Neural progenitor cell (in vitro differentiated cells): ENCODE data around the gene CXCL5. TPM values are rescaled to one million over a fixed set of nuclear protein-coding genes. Genes with fewer than 3 reads are reported as not detected.

ENCODE experiments used
- DNase-seq: peaks from one replicate; pipeline ENCODE4 v3.0.0-alpha.2; 2016; ENCODE audit warnings: low spot score
- H2AFZ ChIP-seq: fragments of 200-600 bp; sonication (generic); replicated peaks from 2 replicates; pipeline ENCODE4 v1.6.1; 2016; ENCODE audit warnings: antibody characterized with exemption
- H3F3A ChIP-seq: fragments of 200-600 bp; sonication (generic); 2 replicates; pipeline ENCODE4 v1.6.1; 2016; ENCODE audit warnings: antibody characterized with exemption, low read depth
- H3K27ac ChIP-seq: fragments of 200-600 bp; sonication (generic); 2 replicates; pipeline ENCODE4 v1.5.1; 2016; ENCODE audit warnings: mild to moderate bottlenecking
- H3K27me3 ChIP-seq: fragments of 200-600 bp; sonication (generic); 2 replicates; pipeline ENCODE4 v1.6.1; 2016; ENCODE audit warnings: mild to moderate bottlenecking, moderate library complexity
- H3K36me3 ChIP-seq: fragments of 200-600 bp; sonication (generic); 2 replicates; pipeline ENCODE4 v1.5.1; 2016
- H3K4me1 ChIP-seq: fragments of 200-600 bp; sonication (generic); 2 replicates; pipeline ENCODE4 v1.6.1; 2016; ENCODE audit warnings: mixed run types
- H3K4me2 ChIP-seq: fragments of 200-600 bp; sonication (generic); 2 replicates; pipeline ENCODE4 v1.6.1; 2016
- H3K4me3 ChIP-seq: fragments of 200-600 bp; sonication (generic); 2 replicates; pipeline ENCODE4 v1.5.1; 2016
- H3K79me2 ChIP-seq: fragments of 200-600 bp; sonication (generic); 2 replicates; pipeline ENCODE4 v1.6.1; 2016; ENCODE audit warnings: low read depth
- H3K9ac ChIP-seq: fragments of 200-600 bp; sonication (generic); 2 replicates; pipeline ENCODE4 v1.6.1; 2016
- H3K9me3 ChIP-seq: fragments of 200-600 bp; sonication (generic); 2 replicates; pipeline ENCODE4 v1.5.1; 2016; ENCODE audit warnings: low read depth
- H4K20me1 ChIP-seq: fragments of 200-600 bp; sonication (generic); 2 replicates; pipeline ENCODE4 v1.6.1; 2016; ENCODE audit warnings: low read depth
- H3K27ac Mint-ChIP-seq: 3 replicates; pipeline ENCODE4 v1.8.0; 2021; ENCODE audit warnings: mixed read lengths
- H3K27me3 Mint-ChIP-seq: 2 replicates; pipeline ENCODE4 v1.8.0; 2022; ENCODE audit warnings: low read depth, mild to moderate bottlenecking, inconsistent platforms, moderate library complexity, mixed read lengths; ENCODE audit not compliant: insufficient read depth
- H3K36me3 Mint-ChIP-seq: 3 replicates; pipeline ENCODE4 v1.8.0; 2021; ENCODE audit warnings: mixed read lengths
- H3K4me1 Mint-ChIP-seq: 3 replicates; pipeline ENCODE4 v1.8.0; 2021; ENCODE audit warnings: mixed read lengths
- H3K4me3 Mint-ChIP-seq: 3 replicates; pipeline ENCODE4 v1.8.0; 2021; ENCODE audit warnings: mild to moderate bottlenecking, moderate library complexity, mixed read lengths
- H3K9me3 Mint-ChIP-seq: 3 replicates; pipeline ENCODE4 v1.8.0; 2020; ENCODE audit warnings: mixed read lengths
- CTCF ChIP-seq: fragments of 200-600 bp; sonication (generic); IDR thresholded peaks from 2 replicates; pipeline ENCODE4 v1.5.1; 2017; ENCODE audit warnings: antibody characterized with exemption, mild to moderate bottlenecking
- EZH2 ChIP-seq: fragments of 200-600 bp; sonication (generic); IDR thresholded peaks from 2 replicates; pipeline ENCODE4 v1.6.1; 2017; ENCODE audit warnings: antibody characterized with exemption, mild to moderate bottlenecking, moderate library complexity
- EZH2phosphoT487 ChIP-seq: fragments of 200-600 bp; sonication (generic); IDR thresholded peaks from 2 replicates; pipeline ENCODE4 v1.6.1; 2017; ENCODE audit warnings: antibody characterized with exemption
- total RNA-seq: library from RNA; depleted of rRNA; stranded (reverse); fragments of >200 nt; gene quantifications from 2 replicates; pipeline ENCODE4 v1.2.3, GENCODE V29; 2015; ENCODE audit warnings: low replicate concordance

The CXCL5 gene
- total RNA-seq, 1 donor from 2014 or later = 0.15 TPM

GRCh38 chr4:74045247-74045646 is 46.8 kb upstream of the CXCL5 start:
- Mint-ChIP-seq H3K27me3 (no peaks in the 10 kb centered on the region), H3K27ac (no peak overlapping the region), H3K36me3 (no peaks in the 10 kb centered on the region), H3K4me3 (no peak overlapping the region), H3K9me3 (peaks cover 8% of the 10 kb centered on the region), H3K4me1 (no peaks in the 10 kb centered on the region)
- no peaks in the 10 kb centered on the region for H3K79me2 ChIP-seq
- no peak for TF ChIP-seq EZH2phosphoT487
- no peak for TF ChIP-seq EZH2
- no peak for TF ChIP-seq CTCF
- H3K4me3 ChIP-seq = no peak overlapping the region
- H3K9ac ChIP-seq = no peak overlapping the region
- H3K27ac ChIP-seq = no peak overlapping the region
- H3K4me2 ChIP-seq = no peak overlapping the region
- DNase-seq = no peak
- no peaks in the 10 kb centered on the region for H3K9me3 ChIP-seq
- no peaks in the 10 kb centered on the region for H4K20me1 ChIP-seq
- H3K36me3 ChIP-seq = no peaks in the 10 kb centered on the region
- no peak overlapping the region for H2AFZ ChIP-seq
- no peaks in the 10 kb centered on the region for H3K4me1 ChIP-seq
- peaks cover 6% of the 10 kb centered on the region for H3K27me3 ChIP-seq
- no peaks in the 10 kb centered on the region for H3F3A ChIP-seq

- Histone ChIP-seq H3F3A (no peaks in the 10 kb centered on the region), H3K4me1 (no peaks in the 10 kb centered on the region), H3K27me3 (peaks cover 12% of the 10 kb centered on the region), H4K20me1 (no peaks in the 10 kb centered on the region), H3K9me3 (no peaks in the 10 kb centered on the region), H2AFZ (no peak overlapping the region), H3K4me2 (no peak overlapping the region), H3K4me3 (no peak overlapping the region), H3K27ac (no peak overlapping the region), H3K79me2 (no peaks in the 10 kb centered on the region), H3K9ac (no peak overlapping the region), H3K36me3 (no peaks in the 10 kb centered on the region)
- Mint-ChIP-seq H3K27me3 (no peaks in the 10 kb centered on the region), H3K4me3 (no peak overlapping the region), H3K9me3 (peaks cover 8% of the 10 kb centered on the region), H3K4me1 (peaks cover 1% of the 10 kb centered on the region), H3K27ac (no peak overlapping the region), H3K36me3 (no peaks in the 10 kb centered on the region)
- no peak for DNase-seq
- TF ChIP-seq EZH2 (no peak), CTCF (no peak), EZH2phosphoT487 (no peak)
Observed at GRCh38 chr4:74044677-74045076, 46.2 kb upstream of the CXCL5 start.

- Histone ChIP-seq H3F3A (no peaks in the 10 kb centered on the region), H4K20me1 (no peaks in the 10 kb centered on the region), H3K4me1 (peaks cover 8% of the 10 kb centered on the region), H3K4me3 (no peak overlapping the region), H3K27me3 (peaks cover 29% of the 10 kb centered on the region), H3K4me2 (no peak overlapping the region), H3K9ac (no peak overlapping the region), H3K9me3 (no peaks in the 10 kb centered on the region), H3K36me3 (no peaks in the 10 kb centered on the region), H2AFZ (no peak overlapping the region), H3K79me2 (no peaks in the 10 kb centered on the region), H3K27ac (no peak overlapping the region)
- Mint-ChIP-seq H3K36me3 (no peaks in the 10 kb centered on the region), H3K4me3 (no peak overlapping the region), H3K27ac (no peak overlapping the region), H3K27me3 (peaks cover 4% of the 10 kb centered on the region), H3K9me3 (peaks cover 8% of the 10 kb centered on the region), H3K4me1 (peaks cover 9% of the 10 kb centered on the region)
- TF ChIP-seq EZH2 = no peak
- TF ChIP-seq CTCF = no peak
- no peak for TF ChIP-seq EZH2phosphoT487
- no peak for DNase-seq
Observed at GRCh38 chr4:74042681-74043080, 44.2 kb upstream of the CXCL5 start.

- H3F3A ChIP-seq = no peaks in the 10 kb centered on the region
- Mint-ChIP-seq H3K4me3 (no peak overlapping the region), H3K4me1 (peaks cover 15% of the 10 kb centered on the region), H3K27ac (no peak overlapping the region), H3K36me3 (no peaks in the 10 kb centered on the region), H3K27me3 (peaks cover 4% of the 10 kb centered on the region), H3K9me3 (no peaks in the 10 kb centered on the region)
- no peaks in the 10 kb centered on the region for H4K20me1 ChIP-seq
- peaks cover 13% of the 10 kb centered on the region for H3K4me1 ChIP-seq
- no peaks in the 10 kb centered on the region for H3K79me2 ChIP-seq
- no peak overlapping the region for H3K4me3 ChIP-seq
- DNase-seq = no peak
- H3K27me3 ChIP-seq = peaks cover 34% of the 10 kb centered on the region
- H3K4me2 ChIP-seq = no peak overlapping the region
- no peaks in the 10 kb centered on the region for H3K9me3 ChIP-seq
- H2AFZ ChIP-seq = no peak overlapping the region
- no peaks in the 10 kb centered on the region for H3K36me3 ChIP-seq
- no peak overlapping the region for H3K9ac ChIP-seq
- no peak overlapping the region for H3K27ac ChIP-seq
- TF ChIP-seq CTCF = no peak
- no peak for TF ChIP-seq EZH2
- no peak for TF ChIP-seq EZH2phosphoT487
Observed at GRCh38 chr4:74041418-74041817, 42.9 kb upstream of the CXCL5 start.
